H9 (cell line): ENCODE data around the gene TERT. TPM values are rescaled to one million over a fixed set of nuclear protein-coding genes. Genes with fewer than 3 reads are reported as not detected.

ENCODE experiments used
- DNase-seq: peaks from one replicate; pipeline ENCODE4 v3.0.0-alpha.2; 2017
- H2AFZ ChIP-seq: one replicate; pipeline ENCODE4 v1.6.1; 2013; ENCODE audit warnings: mild to moderate bottlenecking, low read length, control low read depth, moderate library complexity
- H2AK5ac ChIP-seq: 2 replicates; pipeline ENCODE4 v1.6.1; 2013; ENCODE audit warnings: low read length, control low read depth, mixed read lengths; ENCODE audit not compliant: insufficient read length
- H2BK120ac ChIP-seq: one replicate; pipeline ENCODE4 v1.6.1; 2013; ENCODE audit warnings: low read depth, mild to moderate bottlenecking, low read length, control low read depth, inconsistent platforms; ENCODE audit not compliant: poor library complexity, severe bottlenecking
- H2BK12ac ChIP-seq: 2 replicates; pipeline ENCODE4 v1.6.1; 2013; ENCODE audit warnings: low read length, control low read depth, mixed read lengths, low read depth; ENCODE audit not compliant: insufficient read length
- H2BK15ac ChIP-seq: 2 replicates; pipeline ENCODE4 v1.6.1; 2013; ENCODE audit warnings: low read depth, low read length, control low read depth
- H2BK20ac ChIP-seq: one replicate; pipeline ENCODE4 v1.6.1; 2013; ENCODE audit warnings: low read depth, mild to moderate bottlenecking, low read length, control low read depth, inconsistent platforms; ENCODE audit not compliant: poor library complexity, severe bottlenecking
- H2BK5ac ChIP-seq: 2 replicates; pipeline ENCODE4 v1.6.1; 2013; ENCODE audit warnings: low read length, control low read depth, mixed read lengths; ENCODE audit not compliant: insufficient read length
- H3K14ac ChIP-seq: 2 replicates; pipeline ENCODE4 v1.6.1; 2013; ENCODE audit warnings: low read length, control low read depth; ENCODE audit not compliant: insufficient read depth
- H3K18ac ChIP-seq: 2 replicates; pipeline ENCODE4 v1.6.1; 2013; ENCODE audit warnings: low read depth, mild to moderate bottlenecking, mixed read lengths, low read length, control low read depth; ENCODE audit not compliant: insufficient read length
- H3K23ac ChIP-seq: 2 replicates; pipeline ENCODE4 v1.6.1; 2013; ENCODE audit warnings: low read length, control low read depth, mixed read lengths, low read depth; ENCODE audit not compliant: insufficient read length
- H3K23me2 ChIP-seq: 2 replicates; pipeline ENCODE4 v1.6.1; 2013; ENCODE audit warnings: low read depth, mild to moderate bottlenecking, mixed read lengths, low read length, control low read depth; ENCODE audit not compliant: insufficient read length, poor library complexity, severe bottlenecking
- H3K27ac ChIP-seq: 2 replicates; pipeline ENCODE4 v1.5.1; 2013; ENCODE audit warnings: low read length, control low read depth, mixed read lengths, low read depth; ENCODE audit not compliant: insufficient read length
- H3K27me3 ChIP-seq: 2 replicates; pipeline ENCODE4 v1.6.1; 2013; ENCODE audit warnings: low read length, control low read depth, inconsistent platforms; ENCODE audit not compliant: insufficient read depth
- H3K4ac ChIP-seq: 2 replicates; pipeline ENCODE4 v1.6.1; 2013; ENCODE audit warnings: low read depth, mild to moderate bottlenecking, control low read depth, inconsistent platforms, low read length, moderate library complexity
- H3K4me1 ChIP-seq: 2 replicates; pipeline ENCODE4 v1.6.1; 2013; ENCODE audit warnings: low read length, control low read depth, inconsistent platforms; ENCODE audit not compliant: insufficient read depth
- H3K4me2 ChIP-seq: 2 replicates; pipeline ENCODE4 v1.6.1; 2013; ENCODE audit warnings: low read length, control low read depth, mixed read lengths; ENCODE audit not compliant: insufficient read length, insufficient read depth
- H3K56ac ChIP-seq: 2 replicates; pipeline ENCODE4 v1.6.1; 2013; ENCODE audit warnings: low read depth, mild to moderate bottlenecking, mixed read lengths, low read length, control low read depth; ENCODE audit not compliant: insufficient read length
- H3K79me1 ChIP-seq: 2 replicates; pipeline ENCODE4 v1.6.1; 2013; ENCODE audit warnings: low read depth, mild to moderate bottlenecking, moderate library complexity, low read length, control low read depth, inconsistent platforms; ENCODE audit not compliant: insufficient read depth, poor library complexity, severe bottlenecking
- H3K79me2 ChIP-seq: 2 replicates; pipeline ENCODE4 v1.6.1; 2013; ENCODE audit warnings: low read length, control low read depth, inconsistent platforms; ENCODE audit not compliant: insufficient read depth
- H3K9ac ChIP-seq: 2 replicates; pipeline ENCODE4 v1.6.1; 2013; ENCODE audit warnings: low read length, control low read depth, mixed read lengths; ENCODE audit not compliant: insufficient read length; ENCODE audit errors: extremely low read depth
- H3K9me3 ChIP-seq: one replicate; pipeline ENCODE4 v1.6.1; 2013; ENCODE audit warnings: low read depth, low read length, inconsistent platforms; ENCODE audit not compliant: control insufficient read depth
- H3T11ph ChIP-seq: one replicate; pipeline ENCODE4 v1.6.1; 2013; ENCODE audit warnings: mild to moderate bottlenecking, low read length, control low read depth, inconsistent platforms
- H4K20me1 ChIP-seq: one replicate; pipeline ENCODE4 v1.6.1; 2013; ENCODE audit not compliant: control insufficient read depth, insufficient read length, insufficient read depth
- H4K5ac ChIP-seq: 2 replicates; pipeline ENCODE4 v1.6.1; 2013; ENCODE audit warnings: low read depth, mild to moderate bottlenecking, mixed read lengths, low read length, control low read depth; ENCODE audit not compliant: insufficient read length
- H4K8ac ChIP-seq: replicated peaks from 2 replicates; pipeline ENCODE4 v1.6.1; 2013; ENCODE audit warnings: low read length, control low read depth, mixed read lengths, low read depth; ENCODE audit not compliant: insufficient read length
- H4K91ac ChIP-seq: 2 replicates; pipeline ENCODE4 v1.6.1; 2013; ENCODE audit warnings: low read depth, mild to moderate bottlenecking, moderate library complexity, mixed read lengths, low read length, control low read depth; ENCODE audit not compliant: insufficient read length
- H3K27ac Mint-ChIP-seq, 3 experiments: 2 replicates in 2 of 3; 3 replicates in 1 of 3; pipeline ENCODE4 v1.8.0; 2020 to 2021; ENCODE audit warnings: mixed read lengths in 3 of 3, mild to moderate bottlenecking in 1 of 3, moderate library complexity in 1 of 3
- H3K27me3 Mint-ChIP-seq: 2 replicates; pipeline ENCODE4 v1.8.0; 2021; ENCODE audit warnings: low read depth, mild to moderate bottlenecking, moderate library complexity, mixed read lengths
- H3K36me3 Mint-ChIP-seq, 3 experiments: 2 replicates in 2 of 3; 3 replicates in 1 of 3; pipeline ENCODE4 v1.8.0; 2020 to 2021; ENCODE audit warnings: low read depth in 3 of 3, mixed read lengths in 3 of 3; ENCODE audit not compliant: insufficient read depth in 1 of 3
- H3K4me1 Mint-ChIP-seq, 2 experiments: 2 replicates each; pipeline ENCODE4 v1.8.0; 2020; ENCODE audit warnings: mixed read lengths in 2 of 2
- H3K4me3 Mint-ChIP-seq, 2 experiments: 2 replicates in 1 of 2; 3 replicates in 1 of 2; pipeline ENCODE4 v1.8.0; 2020 to 2021; ENCODE audit warnings: mild to moderate bottlenecking in 2 of 2, mixed read lengths in 2 of 2, moderate library complexity in 1 of 2
- H3K9me3 Mint-ChIP-seq, 2 experiments: 2 replicates in 1 of 2; 3 replicates in 1 of 2; pipeline ENCODE4 v1.8.0; 2020; ENCODE audit warnings: mild to moderate bottlenecking in 2 of 2, mixed read lengths in 2 of 2, moderate library complexity in 1 of 2
- CTCF ChIP-seq: fragments of 200-600 bp; sonication (generic); conservative IDR thresholded peaks from 3 replicates; pipeline ENCODE4 v1.8.0; 2021; ENCODE audit warnings: antibody characterized with exemption, mild to moderate bottlenecking
- whole genome bisulfite sequencing: extraction: QIAGEN DNeasy Blood & Tissue Kit; methylation state at CpG from one replicate; pipeline ENCODE4 v1.1.7; 2013; ENCODE audit warnings: missing lambda C conversion rate, low lambda C conversion rate, mixed read lengths; ENCODE audit not compliant: insufficient read length; ENCODE audit errors: extremely low coverage; 5-methylcytosine and 5-hydroxymethylcytosine counted together
- total RNA-seq: library from RNA; stranded (reverse); gene quantifications from 2 replicates; pipeline ENCODE4 v1.2.1, GENCODE V29; 2021

The TERT gene
- total RNA-seq, 1 experiment from 2014 or later, result 15.5 TPM

- Histone ChIP-seq H3K4me1 (no peaks in the 10 kb centered on the region), H3K27me3 (no peaks in the 10 kb centered on the region), H3K9me3 (no peaks in the 10 kb centered on the region), H2BK120ac (no peak overlapping the region), H3K4me2 (no peak overlapping the region), H3K9ac (no peak overlapping the region), H3K56ac (no peak overlapping the region), H3K27ac (no peak overlapping the region), H4K20me1 (no peaks in the 10 kb centered on the region), H3K79me1 (no peaks in the 10 kb centered on the region), H3K79me2 (no peaks in the 10 kb centered on the region), H3K23me2 (no peaks in the 10 kb centered on the region), H2AK5ac (no peak overlapping the region), H4K5ac (no peak overlapping the region), H2BK12ac (no peak overlapping the region), H4K91ac (no peak overlapping the region), H2BK20ac (no peak overlapping the region), H2BK5ac (no peak overlapping the region), H3T11ph (no peak overlapping the region), H3K18ac (no peak overlapping the region), H3K23ac (no peak overlapping the region), H2BK15ac (no peak overlapping the region), H3K4ac (no peak overlapping the region), H4K8ac (no peak overlapping the region), H2AFZ (no peak overlapping the region), H3K14ac (no peak overlapping the region; the same call in 1 of the 2 replicates)
- TF ChIP-seq CTCF, result no peak
- H3K4me1 Mint-ChIP-seq, result peaks cover 4 to 16% of the 10 kb centered on the region in 2 experiments
- no peak overlapping the region for H3K27ac Mint-ChIP-seq
- no CpG with 5 or more reads among the region's 33 CpGs for WGBS
- no peaks in the 10 kb centered on the region for H3K9me3 Mint-ChIP-seq
- H3K36me3 Mint-ChIP-seq, result no peaks in the 10 kb centered on the region
- H3K4me3 Mint-ChIP-seq, result no peak overlapping the region
- H3K27me3 Mint-ChIP-seq, result peaks cover 10% of the 10 kb centered on the region
- DNase-seq, result no peak
These were observed 51.3 kb downstream of the TERT start for GRCh38 chr5:1243487-1244130.
